Measurements from ENCODE around the gene RIC3.

RIC3 gene

GRCh38 chr11:8196749-8197148 lies 27.9 kb upstream of the RIC3 start:
- no peak overlapping the region for H3K27ac ChIP-seq (ENCODE audit: low read length)
- no peak for TF ChIP-seq CTCF (IDR thresholded peaks at IDR 0.05; ENCODE audit: borderline replicate concordance, extremely low read depth, low read length, poor library complexity, severe bottlenecking)
- TF ChIP-seq EZH2 (IDR thresholded peaks at IDR 0.05; ENCODE audit: borderline replicate concordance, low read depth, low read length, severe bottlenecking) = no peak
- H3K4me1 ChIP-seq (ENCODE audit: insufficient read depth, low read length) = no peaks in the 10 kb centered on the region
- DNase-seq = no peak
- no peak for ATAC-seq (ENCODE audit: insufficient read depth, low read depth)
- H3K79me2 ChIP-seq (ENCODE audit: insufficient read depth, low read length) = no peaks in the 10 kb centered on the region
- no peaks in the 10 kb centered on the region for H4K20me1 ChIP-seq (ENCODE audit: insufficient read depth, low read length)
- H3K36me3 ChIP-seq (ENCODE audit: insufficient read depth, low read length) = no peaks in the 10 kb centered on the region
- no peak overlapping the region for H3K9ac ChIP-seq (ENCODE audit: low read depth, low read length)
- H3K4me3 ChIP-seq (ENCODE audit: low read depth in 1 of 2, low read length in 2 of 2) = no peak overlapping the region
- H2AFZ ChIP-seq (ENCODE audit: low read depth, low read length) = no peak overlapping the region
- no peak overlapping the region for H3K4me2 ChIP-seq (ENCODE audit: insufficient read depth, low read length)
- H3K9me3 ChIP-seq (ENCODE audit: insufficient read depth, low read length, severe bottlenecking) = no peaks in the 10 kb centered on the region
- no peaks in the 10 kb centered on the region for H3K27me3 ChIP-seq (ENCODE audit: insufficient read depth, low read length, poor library complexity)

- no peak for TF ChIP-seq EZH2 (IDR thresholded peaks at IDR 0.05; ENCODE audit: borderline replicate concordance, low read depth, low read length, severe bottlenecking)
- no peak for TF ChIP-seq CTCF (IDR thresholded peaks at IDR 0.05; ENCODE audit: borderline replicate concordance, extremely low read depth, low read length, poor library complexity, severe bottlenecking)
- Histone ChIP-seq H3K4me3 (ENCODE audit: low read depth in 1 of 2, low read length in 2 of 2) (no peak overlapping the region), H3K4me1 (ENCODE audit: insufficient read depth, low read length) (no peaks in the 10 kb centered on the region), H3K9me3 (ENCODE audit: insufficient read depth, low read length, severe bottlenecking) (no peaks in the 10 kb centered on the region), H3K27me3 (ENCODE audit: insufficient read depth, low read length, poor library complexity) (no peaks in the 10 kb centered on the region), H3K9ac (ENCODE audit: low read depth, low read length) (no peak overlapping the region), H4K20me1 (ENCODE audit: insufficient read depth, low read length) (no peaks in the 10 kb centered on the region), H3K27ac (ENCODE audit: low read length) (no peak overlapping the region), H3K79me2 (ENCODE audit: insufficient read depth, low read length) (no peaks in the 10 kb centered on the region), H3K36me3 (ENCODE audit: insufficient read depth, low read length) (no peaks in the 10 kb centered on the region), H2AFZ (ENCODE audit: low read depth, low read length) (no peak overlapping the region), H3K4me2 (ENCODE audit: insufficient read depth, low read length) (no peak overlapping the region)
- no peak for DNase-seq
- ATAC-seq (ENCODE audit: insufficient read depth, low read depth) = no peak
These were observed 26.1 kb upstream of the RIC3 start for GRCh38 chr11:8194956-8195355.

- TF ChIP-seq CTCF (IDR thresholded peaks at IDR 0.05; ENCODE audit: borderline replicate concordance, extremely low read depth, low read length, poor library complexity, severe bottlenecking) (no peak), EZH2 (IDR thresholded peaks at IDR 0.05; ENCODE audit: borderline replicate concordance, low read depth, low read length, severe bottlenecking) (no peak)
- no peak overlapping the region for H2AFZ ChIP-seq (ENCODE audit: low read depth, low read length)
- no peak for DNase-seq
- no peak overlapping the region for H3K9ac ChIP-seq (ENCODE audit: low read depth, low read length)
- no peaks in the 10 kb centered on the region for H3K27me3 ChIP-seq (ENCODE audit: insufficient read depth, low read length, poor library complexity)
- H3K9me3 ChIP-seq (ENCODE audit: insufficient read depth, low read length, severe bottlenecking) = no peaks in the 10 kb centered on the region
- no peak overlapping the region for H3K27ac ChIP-seq (ENCODE audit: low read length)
- no peaks in the 10 kb centered on the region for H3K36me3 ChIP-seq (ENCODE audit: insufficient read depth, low read length)
- ATAC-seq (ENCODE audit: insufficient read depth, low read depth) = peak; percentile 35; the same call in 1 of the 3 replicates
- no peaks in the 10 kb centered on the region for H4K20me1 ChIP-seq (ENCODE audit: insufficient read depth, low read length)
- no peak overlapping the region for H3K4me3 ChIP-seq (ENCODE audit: low read depth in 1 of 2, low read length in 2 of 2)
- no peaks in the 10 kb centered on the region for H3K4me1 ChIP-seq (ENCODE audit: insufficient read depth, low read length)
- no peak overlapping the region for H3K4me2 ChIP-seq (ENCODE audit: insufficient read depth, low read length)
- H3K79me2 ChIP-seq (ENCODE audit: insufficient read depth, low read length) = no peaks in the 10 kb centered on the region
These were observed 24.0 kb upstream of the RIC3 start for GRCh38 chr11:8192896-8193209.

All from DND-41 (cell line).